ENCODE results near the gene WDR13. TPM values are rescaled to one million over a fixed set of nuclear protein-coding genes. Genes with fewer than 3 reads are reported as not detected.

Gene WDR13
- polyA plus RNA-seq, 4 donors = 122 to 154 (median 140) TPM

GRCh38 chrX:48591255-48591791 lies 6.0 kb upstream of the WDR13 start:
- no peak for DNase-seq (ENCODE audit: low read depth in 4 of 4, low spot score in 2 of 4)

GRCh38 chrX:48592971-48593370 lies 4.3 kb upstream of the WDR13 start:
- no peak for DNase-seq (ENCODE audit: low read depth in 4 of 4, low spot score in 2 of 4)

GRCh38 chrX:48595929-48596328 lies 1.4 kb upstream of the WDR13 start:
- DNase-seq (ENCODE audit: low read depth in 4 of 4, low spot score in 2 of 4) = no peak

- no peak for DNase-seq (ENCODE audit: low read depth in 4 of 4, low spot score in 2 of 4)
These were observed 1.3 kb downstream of the WDR13 start for GRCh38 chrX:48598614-48599013.

- DNase-seq (ENCODE audit: low read depth in 4 of 4, low spot score in 2 of 4) = no peak
These were observed 2.0 kb downstream of the WDR13 start for GRCh38 chrX:48599341-48599740.

GRCh38 chrX:48600226-48600625 lies 2.9 kb downstream of the WDR13 start:
- no peak for DNase-seq (ENCODE audit: low read depth in 4 of 4, low spot score in 2 of 4)

- no peak for DNase-seq (ENCODE audit: low read depth in 4 of 4, low spot score in 2 of 4)
These were observed 4.6 kb downstream of the WDR13 start for GRCh38 chrX:48601741-48602394.

- DNase-seq (ENCODE audit: low read depth in 4 of 4, low spot score in 2 of 4) = no peak
These were observed 7.4 kb downstream of the WDR13 start for GRCh38 chrX:48604701-48605100.

GRCh38 chrX:48606091-48606490 lies 8.8 kb downstream of the WDR13 start:
- no peak for DNase-seq (ENCODE audit: low read depth in 4 of 4, low spot score in 2 of 4)

- DNase-seq (ENCODE audit: low read depth in 4 of 4, low spot score in 2 of 4) = no peak
These were observed 14.4 kb downstream of the WDR13 start for GRCh38 chrX:48611703-48612102.

- no peak for DNase-seq (ENCODE audit: low read depth in 4 of 4, low spot score in 2 of 4)
These were observed 16.3 kb downstream of the WDR13 start for GRCh38 chrX:48613502-48614160.

- no peak for DNase-seq (ENCODE audit: low read depth in 4 of 4, low spot score in 2 of 4)
These were observed 19.3 kb downstream of the WDR13 start for GRCh38 chrX:48616576-48616975.

- DNase-seq (ENCODE audit: low read depth in 4 of 4, low spot score in 2 of 4) = no peak
These were observed 20.4 kb downstream of the WDR13 start for GRCh38 chrX:48617542-48618340.

GRCh38 chrX:48626401-48627298 lies 29.4 kb downstream of the WDR13 start:
- DNase-seq (ENCODE audit: low read depth in 4 of 4, low spot score in 2 of 4) = no peak

GRCh38 chrX:48631376-48632090 lies 34.2 kb downstream of the WDR13 start:
- DNase-seq (ENCODE audit: low read depth in 4 of 4, low spot score in 2 of 4) = peak; percentile 62 to 87 (median 76)

GRCh38 chrX:48632207-48632606 lies 34.9 kb downstream of the WDR13 start:
- DNase-seq (ENCODE audit: low read depth in 4 of 4, low spot score in 2 of 4) = no peak

GRCh38 chrX:48636301-48636700 lies 39.0 kb downstream of the WDR13 start:
- DNase-seq (ENCODE audit: low read depth in 4 of 4, low spot score in 2 of 4) = no peak

- no peak for DNase-seq (ENCODE audit: low read depth in 4 of 4, low spot score in 2 of 4)
These were observed 39.5 kb downstream of the WDR13 start for GRCh38 chrX:48636776-48637175.

- DNase-seq (ENCODE audit: low read depth in 4 of 4, low spot score in 2 of 4) = no peak
These were observed 48.4 kb downstream of the WDR13 start for GRCh38 chrX:48645669-48646068.

- DNase-seq (ENCODE audit: low read depth in 4 of 4, low spot score in 2 of 4) = peak in 1 of 4 donors; percentile 5
These were observed 51.1 kb downstream of the WDR13 start for GRCh38 chrX:48648336-48648751.

Measured in left renal cortex interstitium (tissue), 4 donors.